NT2/D1 (cell line): ENCODE data around the gene FBXO17.

ENCODE experiments used
- DNase-seq: peaks from one replicate; pipeline ENCODE4 v3.0.0-alpha.2; 2011; ENCODE audit warnings: low read depth, low spot score
- H3K27me3 ChIP-seq: 2 replicates; pipeline ENCODE4 v1.6.0; 2011; ENCODE audit warnings: mild to moderate bottlenecking; ENCODE audit not compliant: insufficient read length, insufficient read depth
- H3K36me3 ChIP-seq: 2 replicates; pipeline ENCODE4 v1.6.1; 2011; ENCODE audit warnings: mild to moderate bottlenecking, low read length, mixed read lengths; ENCODE audit not compliant: insufficient read depth, insufficient read length
- H3K4me1 ChIP-seq: 2 replicates; pipeline ENCODE4 v1.5.1; 2011; ENCODE audit not compliant: insufficient read depth, insufficient read length
- H3K4me3 ChIP-seq: 2 replicates; pipeline ENCODE4 v1.5.1; 2011; ENCODE audit warnings: low read depth; ENCODE audit not compliant: insufficient read length
- H3K9ac ChIP-seq: 2 replicates; pipeline ENCODE4 v1.6.0; 2011; ENCODE audit warnings: low read depth; ENCODE audit not compliant: insufficient read length
- H3K9me3 ChIP-seq: 2 replicates; pipeline ENCODE4 v1.5.1; 2011; ENCODE audit warnings: mild to moderate bottlenecking, low read length; ENCODE audit not compliant: insufficient read depth
- SUZ12 ChIP-seq: IDR thresholded peaks from 2 replicates; pipeline ENCODE4 v1.6.1; 2011; ENCODE audit not compliant: insufficient read length, insufficient read depth; ENCODE audit errors: extremely low read depth
- YY1 ChIP-seq: IDR thresholded peaks from 2 replicates; pipeline ENCODE4 v1.6.1; 2011; ENCODE audit not compliant: insufficient read length, insufficient read depth
- ZNF274 ChIP-seq: IDR thresholded peaks from 2 replicates; pipeline ENCODE4 v1.6.1; 2011; ENCODE audit warnings: mild to moderate bottlenecking, low read depth, low read length

The FBXO17 gene

GRCh38 chr19:38905620-38906019, 69.9 kb downstream of the FBXO17 start:
- no peaks in the 10 kb centered on the region for H3K27me3 ChIP-seq
- H3K4me3 ChIP-seq, result no peak overlapping the region
- no peak for DNase-seq
- H3K36me3 ChIP-seq, result peaks cover 45% of the 10 kb centered on the region
- no peak overlapping the region for H3K9ac ChIP-seq
- H3K9me3 ChIP-seq, result peaks cover 6% of the 10 kb centered on the region; the same call in 1 of the 2 replicates
- peaks cover 2% of the 10 kb centered on the region for H3K4me1 ChIP-seq
- no peak for TF ChIP-seq SUZ12
- no peak for TF ChIP-seq YY1
- no peak for TF ChIP-seq ZNF274

GRCh38 chr19:38904581-38905539, 70.7 kb downstream of the FBXO17 start:
- peaks cover 2% of the 10 kb centered on the region for H3K4me1 ChIP-seq
- peaks cover 6% of the 10 kb centered on the region; the same call in 1 of the 2 replicates for H3K9me3 ChIP-seq
- H3K36me3 ChIP-seq, result peaks cover 45% of the 10 kb centered on the region
- no peak for TF ChIP-seq SUZ12
- TF ChIP-seq ZNF274, result no peak
- TF ChIP-seq YY1, result no peak
- no peak for DNase-seq
- no peak overlapping the region for H3K4me3 ChIP-seq
- no peaks in the 10 kb centered on the region for H3K27me3 ChIP-seq
- no peak overlapping the region for H3K9ac ChIP-seq

GRCh38 chr19:38901683-38902082, 73.9 kb downstream of the FBXO17 start:
- Histone ChIP-seq H3K36me3 (peaks cover 21% of the 10 kb centered on the region), H3K9ac (no peak overlapping the region), H3K4me3 (no peak overlapping the region), H3K4me1 (peaks cover 9% of the 10 kb centered on the region), H3K27me3 (peaks cover 5% of the 10 kb centered on the region), H3K9me3 (no peaks in the 10 kb centered on the region)
- no peak for DNase-seq
- no peak for TF ChIP-seq ZNF274
- TF ChIP-seq SUZ12, result no peak
- TF ChIP-seq YY1, result no peak

GRCh38 chr19:38900743-38901190, 74.8 kb downstream of the FBXO17 start:
- Histone ChIP-seq H3K9me3 (no peaks in the 10 kb centered on the region), H3K36me3 (peaks cover 18% of the 10 kb centered on the region), H3K9ac (no peak overlapping the region), H3K4me1 (peaks cover 9% of the 10 kb centered on the region), H3K27me3 (peaks cover 5% of the 10 kb centered on the region), H3K4me3 (peak overlapping the region; percentile 52)
- DNase-seq, result no peak
- TF ChIP-seq ZNF274, result no peak
- TF ChIP-seq YY1, result no peak
- no peak for TF ChIP-seq SUZ12

GRCh38 chr19:38900202-38900629, 75.3 kb downstream of the FBXO17 start:
- Histone ChIP-seq H3K4me1 (peaks cover 9% of the 10 kb centered on the region), H3K9me3 (no peaks in the 10 kb centered on the region), H3K9ac (peak overlapping the region; percentile 70), H3K4me3 (peak overlapping the region; percentile 52), H3K27me3 (peaks cover 5% of the 10 kb centered on the region), H3K36me3 (peaks cover 13% of the 10 kb centered on the region)
- DNase-seq, result peak; percentile 16
- TF ChIP-seq ZNF274 (no peak), SUZ12 (no peak), YY1 (no peak)

GRCh38 chr19:38899447-38900201, 75.9 kb downstream of the FBXO17 start, which contains the start of the genes NFKBIB and SIRT2:
NFKBIB (plus strand) TSS chr19:38899969; CDS start chr19:38900033, 64 bp downstream.
SIRT2 (minus strand) TSS chr19:38899618; CDS start chr19:38899521, 97 bp downstream.
- TF ChIP-seq ZNF274, result no peak
- peak; percentile 95 for TF ChIP-seq YY1
- Histone ChIP-seq H3K27me3 (peaks cover 5% of the 10 kb centered on the region), H3K4me3 (peak within 1 kb of the TSS; percentile 64), H3K36me3 (peaks cover 7% of the 10 kb centered on the region), H3K9me3 (no peaks in the 10 kb centered on the region), H3K4me1 (peaks cover 9% of the 10 kb centered on the region), H3K9ac (peak within 1 kb of the TSS; percentile 70)
- peak; percentile 97 for DNase-seq
